GM18861 (cell line): ENCODE results near the gene EFCAB8.
"Not testable (repeated sequence)": the region's sequence is repeated elsewhere in the genome, so short reads cannot be mapped to it uniquely, and the experiment has no call there.

Source experiments
- ATAC-seq: cut with Tn5 transposase; IDR thresholded peaks from one replicate; pipeline ENCODE4 v1.9.1; 2021; ENCODE audit not compliant: unreplicated experiment

The EFCAB8 gene

DNA sequence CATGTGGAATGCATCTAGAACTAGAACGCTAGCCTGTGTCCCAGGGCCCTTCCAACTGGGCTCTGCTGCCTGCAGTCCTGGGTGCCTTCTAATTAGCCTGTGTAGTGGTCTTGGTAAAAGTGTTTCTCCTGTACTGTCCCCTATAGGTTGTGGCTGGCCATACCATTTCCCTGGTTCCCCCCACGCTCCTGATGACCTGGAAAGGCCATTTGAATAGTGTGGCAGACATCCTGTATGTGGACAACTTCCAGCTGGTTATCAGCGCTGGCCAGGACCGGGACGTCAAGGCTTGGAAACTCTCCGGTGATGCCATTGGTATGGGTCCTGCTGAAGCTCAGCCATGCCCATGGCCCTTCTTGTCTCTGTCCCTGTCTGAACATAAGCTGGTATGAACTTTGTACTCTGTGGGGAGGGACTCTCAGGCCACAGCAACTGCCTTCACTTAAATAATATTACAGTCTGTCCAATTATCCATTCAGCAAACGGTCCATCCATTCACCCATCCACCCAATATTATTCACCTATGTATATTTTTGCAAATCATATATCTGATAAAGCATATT lies 84.8 kb downstream of the EFCAB8 start:
- no peak for ATAC-seq

GRCh38 chr20:32945710-32946221 lies 87.0 kb downstream of the EFCAB8 start:
- ATAC-seq, result no peak

DNA sequence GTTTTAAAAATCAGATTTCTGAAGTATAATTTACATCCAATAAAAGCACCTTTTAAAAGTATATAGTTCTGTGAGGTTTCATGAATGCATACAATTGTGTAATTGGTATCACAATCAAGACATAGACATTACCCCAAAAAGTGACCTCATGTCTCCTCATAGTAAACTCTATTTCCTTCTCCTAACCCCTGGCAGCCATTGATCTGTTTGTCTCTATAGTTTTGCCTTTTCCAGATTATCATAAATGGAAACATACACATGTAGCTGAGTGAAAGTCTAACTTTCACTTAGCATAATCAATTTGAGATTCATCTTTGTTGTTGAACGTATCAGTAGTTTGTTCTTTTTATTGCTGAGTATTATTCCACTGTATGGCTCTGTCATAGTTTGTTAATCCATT lies 87.9 kb downstream of the EFCAB8 start:
- ATAC-seq, result no peak

GRCh38 chr20:32950539-32950938 lies 91.8 kb downstream of the EFCAB8 start:
- ATAC-seq, result not testable (repeated sequence)

- ATAC-seq, result no peak
Observed at GRCh38 chr20:32957459-32957858, 98.7 kb downstream of the EFCAB8 start.

- no peak for ATAC-seq
Observed at GRCh38 chr20:32958574-32958973, 99.9 kb downstream of the EFCAB8 start.

DNA sequence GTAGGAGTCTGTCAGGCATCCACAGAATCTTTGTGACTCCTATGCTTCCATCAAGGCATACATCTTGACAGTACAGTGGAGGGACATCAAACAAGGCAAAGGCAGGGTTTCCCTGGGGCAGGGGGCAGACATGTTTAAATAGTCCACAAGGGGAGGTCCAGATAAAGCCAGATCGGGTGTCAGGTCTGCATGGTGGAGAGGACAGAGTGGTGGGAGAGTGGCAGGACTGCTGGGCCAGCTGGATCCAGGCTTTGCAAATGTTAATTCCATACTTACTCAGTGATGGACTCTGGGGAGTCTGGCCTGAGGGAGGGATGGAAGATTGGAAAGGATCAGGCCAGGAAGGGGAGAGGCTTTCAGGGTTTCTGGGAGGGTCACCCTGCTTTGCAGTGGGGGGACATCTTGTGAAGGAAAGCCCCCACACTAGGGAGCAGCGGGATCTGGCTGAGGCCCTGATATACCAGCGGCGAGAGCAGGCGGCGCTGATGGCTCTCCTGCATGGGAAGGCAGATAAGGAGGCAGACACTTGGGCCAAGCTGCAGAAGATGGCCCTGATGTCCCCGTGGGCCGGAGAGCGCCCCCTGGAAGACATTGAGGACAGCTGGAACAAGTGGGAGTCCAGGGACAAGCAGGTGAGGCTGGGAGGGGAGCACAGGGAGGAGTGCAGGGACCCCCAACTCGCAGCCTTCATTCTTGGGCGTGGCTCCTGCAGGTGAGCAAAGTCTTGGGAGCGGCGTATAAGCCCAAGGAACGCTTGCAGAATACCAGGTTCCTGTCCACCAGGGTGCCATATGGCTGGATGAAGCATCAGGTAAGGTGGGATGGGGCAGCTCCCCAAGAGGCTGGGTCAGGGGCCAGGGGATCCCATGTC lies 100.9 kb downstream of the EFCAB8 start:
- no peak for ATAC-seq

DNA sequence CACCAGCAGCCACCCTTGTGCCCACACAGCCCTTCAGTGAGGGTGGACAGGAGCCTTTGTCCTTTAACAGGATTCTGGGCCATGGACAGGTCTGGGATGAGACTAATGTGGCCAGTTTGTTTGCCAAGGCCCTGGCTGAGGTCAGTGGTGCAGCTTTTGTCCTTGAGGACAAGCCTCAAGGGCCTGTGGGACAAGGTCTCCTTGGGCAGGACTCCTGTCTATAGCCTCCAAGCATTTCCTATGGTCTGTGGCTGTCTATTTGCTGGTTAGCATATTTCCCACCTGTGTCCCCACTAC lies 101.4 kb downstream of the EFCAB8 start:
- ATAC-seq, result no peak

DNA sequence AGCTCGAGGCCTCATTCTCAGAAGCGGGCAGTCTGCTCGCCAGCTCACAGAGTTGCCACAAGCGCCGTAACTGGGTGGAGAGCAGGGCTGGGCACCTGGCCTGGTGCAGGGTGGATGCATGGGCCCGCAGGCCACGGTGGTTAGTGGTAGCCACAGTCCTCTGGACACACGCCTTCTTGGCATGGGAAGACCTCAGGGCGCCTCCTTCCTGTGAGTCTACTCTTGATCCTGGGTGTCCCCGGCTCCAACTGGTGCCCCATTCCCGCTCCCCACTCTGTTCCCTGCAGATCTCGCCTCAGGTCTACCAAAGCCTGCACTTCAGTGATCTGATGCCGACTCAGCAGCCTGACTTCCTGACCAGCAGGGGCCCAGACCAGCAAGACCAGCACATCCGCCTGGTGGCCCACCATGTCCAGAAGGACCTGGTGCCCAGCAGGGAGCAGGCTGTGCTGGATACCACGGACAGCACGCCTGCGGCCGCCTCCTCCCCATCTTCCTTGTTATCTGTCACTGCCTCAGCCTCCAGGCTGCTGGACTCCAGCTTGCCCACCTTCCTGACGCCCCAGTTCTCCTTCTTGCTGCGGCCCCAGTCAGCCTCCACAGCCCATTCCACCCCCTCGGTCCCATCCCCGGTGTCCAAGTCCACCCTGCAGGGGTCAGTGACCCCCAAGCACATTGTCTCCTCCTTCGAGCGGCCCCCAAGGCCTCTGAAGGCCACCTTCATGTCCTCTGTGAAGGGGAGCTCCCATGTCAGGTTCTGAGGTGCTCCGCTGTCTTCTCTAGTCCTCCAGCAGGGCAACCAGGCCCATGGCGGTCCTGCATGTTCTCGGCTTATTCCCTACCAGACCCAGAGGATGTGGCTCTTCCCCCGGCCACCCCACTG lies 102.4 kb downstream of the EFCAB8 start:
- ATAC-seq, result no peak

DNA sequence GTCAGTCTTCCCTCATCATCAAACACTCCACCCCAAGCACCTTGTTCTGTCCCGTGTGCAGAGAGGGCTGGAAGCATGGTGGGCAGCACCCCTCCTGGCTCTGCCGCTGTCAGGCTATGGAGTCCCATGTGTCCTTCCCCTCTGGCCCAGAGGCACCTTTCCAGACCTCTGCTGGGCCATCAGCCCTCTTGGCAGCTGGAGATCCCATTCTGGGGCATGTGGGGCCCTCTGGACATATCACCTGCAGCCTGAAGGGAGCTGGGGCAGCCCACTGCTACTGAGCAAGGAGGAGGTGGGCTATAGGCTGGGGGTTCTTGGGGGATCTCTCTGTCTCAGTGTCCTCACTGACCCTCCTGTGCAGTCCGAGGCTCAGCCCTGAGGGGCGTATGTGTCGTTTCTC lies 103.3 kb downstream of the EFCAB8 start:
- ATAC-seq, result no peak

DNA sequence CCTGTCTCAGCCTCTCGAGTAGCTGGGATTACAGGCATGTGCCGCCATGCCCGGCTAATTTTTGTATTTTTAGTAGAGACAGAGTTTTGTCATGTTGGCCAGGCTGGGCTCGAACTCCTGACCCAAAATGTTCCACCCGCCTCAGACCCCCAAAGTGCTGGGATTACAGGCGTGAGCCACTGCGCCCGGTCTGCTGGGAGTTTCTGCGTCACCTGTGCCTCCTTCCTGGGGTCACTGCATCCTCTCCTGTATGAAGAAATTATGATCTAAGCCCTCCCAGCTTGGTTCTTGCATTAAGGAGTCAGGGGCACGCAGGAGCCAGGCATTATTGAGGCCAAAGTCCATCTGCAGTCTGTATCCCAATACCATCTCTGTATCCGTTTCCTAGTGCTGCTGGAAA lies 103.9 kb downstream of the EFCAB8 start:
- not testable (repeated sequence) for ATAC-seq

DNA sequence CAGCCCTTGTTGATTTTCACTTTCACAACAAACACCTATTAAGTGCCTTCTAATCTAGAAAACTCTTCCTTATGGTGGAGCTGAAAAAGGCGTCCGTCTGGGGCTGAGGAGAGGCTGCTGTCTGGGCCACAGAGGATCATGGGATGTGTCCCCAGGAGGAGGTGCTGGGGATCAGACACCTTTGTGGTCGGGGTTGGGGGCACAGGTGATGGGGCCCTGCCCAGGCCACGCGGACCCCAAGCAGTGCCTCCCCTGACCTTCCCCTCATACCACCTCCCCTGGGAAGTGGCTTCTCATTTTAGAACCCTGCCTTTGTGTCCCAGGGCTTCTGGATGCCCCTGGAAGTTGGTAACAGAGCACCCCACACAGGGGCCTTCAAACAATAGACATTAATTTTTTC lies 104.5 kb downstream of the EFCAB8 start:
- ATAC-seq, result no peak

- ATAC-seq, result no peak
Observed at GRCh38 chr20:32964575-32964974, 105.9 kb downstream of the EFCAB8 start.

DNA sequence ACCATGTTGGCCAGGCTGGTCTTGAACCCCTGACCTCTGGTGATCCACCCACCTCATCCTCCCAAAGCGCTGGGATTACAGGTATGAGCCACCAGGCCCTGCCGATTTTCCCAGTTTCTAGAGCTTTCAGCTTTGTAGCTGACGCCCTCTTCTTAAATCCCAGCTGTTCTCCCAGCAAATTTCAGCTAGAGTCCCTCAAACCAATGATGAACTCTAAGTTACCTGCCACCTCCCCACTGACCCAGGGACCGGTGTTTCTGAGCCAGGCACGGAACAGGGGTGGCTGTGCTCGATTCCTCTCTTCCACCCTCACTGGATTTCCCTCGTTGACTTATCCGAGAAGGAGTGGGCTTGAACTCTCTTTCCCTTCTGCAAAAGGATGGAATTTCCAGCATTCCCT lies 106.4 kb downstream of the EFCAB8 start:
- ATAC-seq, result no peak

DNA sequence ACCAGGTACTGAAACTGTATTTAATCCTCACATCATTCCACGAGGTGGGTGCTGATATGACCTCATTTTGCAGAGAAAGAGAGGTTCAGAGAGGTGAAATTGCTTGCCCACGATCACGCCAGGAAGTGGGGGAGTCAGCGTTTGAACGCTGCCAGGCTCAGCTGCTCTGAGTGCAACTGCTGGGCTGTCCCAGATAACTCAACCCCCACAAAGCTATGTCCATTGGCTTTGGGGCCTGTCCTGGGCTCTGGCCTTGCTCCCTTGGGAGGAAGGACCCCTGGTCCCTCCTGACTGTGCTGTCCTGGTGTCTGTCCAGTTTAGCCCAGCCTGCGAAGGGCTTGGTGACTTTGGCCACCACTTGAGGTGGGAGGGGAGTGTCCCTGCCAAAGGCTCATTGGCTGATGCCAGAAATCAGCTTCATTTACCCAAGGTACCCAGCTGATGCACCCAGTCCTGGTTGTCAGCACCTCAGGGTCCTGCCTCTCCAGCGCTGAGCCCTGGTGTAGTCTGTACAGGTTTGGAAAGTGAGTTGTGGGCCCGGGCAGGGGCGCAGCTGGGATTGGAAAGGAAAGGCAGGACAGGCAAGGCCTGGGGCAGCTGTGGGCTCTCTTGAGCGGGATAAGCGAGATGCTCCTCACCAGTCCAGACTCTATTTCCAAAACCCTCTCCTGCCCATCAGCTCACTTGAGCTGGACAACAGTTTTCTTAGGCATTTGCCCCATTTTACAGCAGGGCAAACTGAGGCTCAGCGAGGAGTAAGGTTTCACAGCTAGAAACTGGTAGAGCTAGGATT lies 107.1 kb downstream of the EFCAB8 start:
- no peak for ATAC-seq

DNA sequence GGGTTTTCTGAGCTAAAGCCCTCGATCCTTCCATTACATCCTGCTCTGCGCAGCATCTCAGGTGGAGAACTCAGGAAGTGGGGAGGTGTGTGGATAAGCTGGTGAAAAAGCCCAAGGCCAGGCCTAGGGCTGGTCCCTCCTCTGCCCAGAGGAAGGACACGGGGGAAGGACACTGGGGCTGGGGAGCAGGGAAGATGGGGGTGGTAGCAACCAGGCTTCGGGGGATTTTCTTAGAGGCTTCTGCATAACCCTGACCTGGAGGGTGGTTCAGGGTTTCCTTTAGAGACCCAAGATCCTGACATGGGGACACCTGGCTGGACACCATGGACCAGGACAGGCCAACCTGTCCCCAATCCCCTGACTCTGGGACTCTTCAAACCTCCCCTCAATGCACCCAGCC lies 107.7 kb downstream of the EFCAB8 start:
- ATAC-seq, result no peak

GRCh38 chr20:32966881-32967781 lies 108.4 kb downstream of the EFCAB8 start:
- ATAC-seq, result no peak

DNA sequence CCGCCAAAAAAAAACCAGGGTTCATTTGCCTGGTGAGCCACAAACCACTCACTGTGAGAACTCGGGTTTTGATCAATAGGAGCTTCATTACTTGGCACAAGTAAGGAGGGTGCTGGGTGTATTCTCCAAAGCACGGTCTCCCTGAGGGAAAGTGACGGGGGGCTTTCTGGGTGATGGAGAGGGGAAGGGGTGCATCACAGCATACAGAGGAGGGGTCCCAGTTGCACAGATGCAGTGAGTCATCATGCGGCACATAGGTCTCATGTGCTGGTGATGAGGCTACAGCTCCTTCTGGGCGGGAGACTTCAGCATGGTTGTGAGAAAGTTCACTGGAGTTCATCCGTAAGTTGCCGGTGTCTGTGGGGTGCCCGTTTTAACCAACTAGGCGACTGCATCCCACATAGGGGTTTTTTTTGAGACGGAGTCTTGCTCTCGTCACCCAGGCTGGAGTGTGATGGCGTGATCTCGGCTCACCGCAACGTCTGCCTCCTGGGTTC lies 109.3 kb downstream of the EFCAB8 start:
- no peak for ATAC-seq

- no peak for ATAC-seq
Observed at GRCh38 chr20:32968478-32969241, 109.9 kb downstream of the EFCAB8 start.
